ENCODE results near the gene SIRT4. TPM values are rescaled to one million over a fixed set of nuclear protein-coding genes. Genes with fewer than 3 reads are reported as not detected.
A peak's percentile ranks its signal among the peaks of the same experiment; 100 is the strongest.

SIRT4 gene
- total RNA-seq, 1 donor from 2014 or later = 2.7 TPM

- peak overlapping the region; percentile 82 for H3K27ac ChIP-seq (ENCODE audit: low read depth, low read length)
- Mint-ChIP-seq H3K27ac (ENCODE audit: unreplicated experiment) (peak overlapping the region; percentile 86), H3K9me3 (ENCODE audit: unreplicated experiment) (no peaks in the 10 kb centered on the region), H3K27me3 (ENCODE audit: low read depth, unreplicated experiment) (no peaks in the 10 kb centered on the region), H3K4me3 (ENCODE audit: unreplicated experiment) (peak overlapping the region; percentile 88), H3K4me1 (ENCODE audit: low read depth, unreplicated experiment) (peaks cover 3% of the 10 kb centered on the region), H3K36me3 (ENCODE audit: low read depth, unreplicated experiment) (no peaks in the 10 kb centered on the region)
- peak overlapping the region; percentile 86 for H2AFZ ChIP-seq (ENCODE audit: low read depth, low read length)
- H4K20me1 ChIP-seq (ENCODE audit: insufficient read depth, low read length) = no peaks in the 10 kb centered on the region
- FAIRE-seq = no peak
- no peaks in the 10 kb centered on the region for H3K79me2 ChIP-seq (ENCODE audit: insufficient read depth, low read length)
- H3K9ac ChIP-seq (ENCODE audit: low read length) = peak overlapping the region; percentile 87
- H3K36me3 ChIP-seq (ENCODE audit: insufficient read depth, low read length) = no peaks in the 10 kb centered on the region
- H3K27me3 ChIP-seq (ENCODE audit: insufficient read depth, low read length) = no peaks in the 10 kb centered on the region
- peak overlapping the region; percentile 89 for H3K4me2 ChIP-seq (ENCODE audit: low read length)
- H3K9me3 ChIP-seq (ENCODE audit: insufficient read depth, low read depth, low read length) = no peaks in the 10 kb centered on the region
- no peak for TF ChIP-seq CTCF (IDR thresholded peaks at IDR 0.05; ENCODE audit: insufficient read depth, low read depth, low read length)
- TF ChIP-seq EZH2 (IDR thresholded peaks at IDR 0.05; ENCODE audit: insufficient read depth, low read length) = no peak
- peaks cover 5% of the 10 kb centered on the region for H3K4me1 ChIP-seq (ENCODE audit: insufficient read depth, low read length)
- H3K4me3 ChIP-seq (ENCODE audit: insufficient read depth, low read depth, low read length) = peak overlapping the region; percentile 64
- DNase-seq (ENCODE audit: low read depth) = peak; percentile 9
Observed at GRCh38 chr12:120316798-120317223, 14.7 kb downstream of the SIRT4 start.

- peak; percentile 28 for TF ChIP-seq CTCF (IDR thresholded peaks at IDR 0.05; ENCODE audit: insufficient read depth, low read depth, low read length)
- no peak for TF ChIP-seq EZH2 (IDR thresholded peaks at IDR 0.05; ENCODE audit: insufficient read depth, low read length)
- H3K27me3 Mint-ChIP-seq (ENCODE audit: low read depth, unreplicated experiment) = peaks cover 1% of the 10 kb centered on the region
- peak overlapping the region; percentile 86 for H3K27ac Mint-ChIP-seq (ENCODE audit: unreplicated experiment)
- DNase-seq (ENCODE audit: low read depth) = peak; percentile 97
- peaks cover 5% of the 10 kb centered on the region for H3K4me1 ChIP-seq (ENCODE audit: insufficient read depth, low read length)
- peak overlapping the region; percentile 82 for H3K27ac ChIP-seq (ENCODE audit: low read depth, low read length)
- peak overlapping the region; percentile 87 for H3K9ac ChIP-seq (ENCODE audit: low read length)
- peak overlapping the region; percentile 64 for H3K4me3 ChIP-seq (ENCODE audit: insufficient read depth, low read depth, low read length)
- peak overlapping the region; percentile 88 for H3K4me3 Mint-ChIP-seq (ENCODE audit: unreplicated experiment)
- peak overlapping the region; percentile 89 for H3K4me2 ChIP-seq (ENCODE audit: low read length)
- no peaks in the 10 kb centered on the region for H3K79me2 ChIP-seq (ENCODE audit: insufficient read depth, low read length)
- H2AFZ ChIP-seq (ENCODE audit: low read depth, low read length) = peak overlapping the region; percentile 86
- no peaks in the 10 kb centered on the region for H3K9me3 ChIP-seq (ENCODE audit: insufficient read depth, low read depth, low read length)
- FAIRE-seq = peak; percentile 89
- H3K36me3 ChIP-seq (ENCODE audit: insufficient read depth, low read length) = no peaks in the 10 kb centered on the region
- peaks cover 3% of the 10 kb centered on the region for H3K4me1 Mint-ChIP-seq (ENCODE audit: low read depth, unreplicated experiment)
- no peaks in the 10 kb centered on the region for H3K9me3 Mint-ChIP-seq (ENCODE audit: unreplicated experiment)
- H4K20me1 ChIP-seq (ENCODE audit: insufficient read depth, low read length) = no peaks in the 10 kb centered on the region
- no peaks in the 10 kb centered on the region for H3K36me3 Mint-ChIP-seq (ENCODE audit: low read depth, unreplicated experiment)
- peaks cover 2% of the 10 kb centered on the region for H3K27me3 ChIP-seq (ENCODE audit: insufficient read depth, low read length)
Observed at GRCh38 chr12:120317224-120318105, 15.3 kb downstream of the SIRT4 start.
